ENCODE data around the gene SWT1. TPM values are rescaled to one million over a fixed set of nuclear protein-coding genes. Genes with fewer than 3 reads are reported as not detected.

The SWT1 gene
- total and polyA plus RNA-seq, 9 of the 15 experiments (the other 6 are each of a cell fraction or from before 2014, with no cell fraction given) = 1.5 to 3.4 (median 2.3) TPM

DNA sequence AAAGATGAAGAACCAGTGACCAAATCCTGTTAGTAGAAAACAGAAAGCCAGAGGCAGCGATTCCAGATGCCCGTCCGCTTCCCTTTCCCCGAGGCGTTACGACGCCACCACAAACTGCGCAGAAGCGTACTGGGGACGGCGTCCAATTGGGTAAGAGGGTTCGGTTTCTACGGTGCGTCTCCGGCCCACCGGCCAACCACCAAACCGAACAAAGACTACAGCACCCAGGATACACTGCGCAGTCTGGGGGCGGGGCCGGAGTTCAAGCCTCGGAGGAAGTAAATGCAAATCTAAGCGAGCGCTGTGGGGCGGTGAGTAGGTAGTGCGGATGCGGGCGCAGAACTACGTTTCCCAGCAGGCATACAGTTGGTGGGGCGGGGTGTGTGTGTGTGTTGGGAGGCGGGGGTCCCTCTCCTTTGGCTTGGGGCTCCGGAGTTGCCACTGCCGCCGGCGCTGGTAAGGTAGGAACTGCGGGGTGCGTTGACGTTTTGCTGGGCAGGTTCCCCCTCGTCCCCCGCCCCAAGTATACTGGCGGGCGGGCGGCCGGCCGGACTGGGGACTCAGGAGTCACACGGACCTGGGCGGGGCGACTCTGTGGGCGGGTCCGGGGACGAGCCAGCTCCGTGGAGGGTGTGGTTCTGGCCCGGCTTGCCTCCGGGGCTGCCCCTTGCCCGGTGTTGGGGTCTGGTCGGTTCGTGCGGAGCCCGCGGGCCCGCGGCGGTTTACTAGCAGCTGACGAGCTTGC lies at the start of gene SWT1, which contains the start of gene TRMT1L (continued):
- no peak for TF ChIP-seq TSHZ1 (CRISPR knock-in tag; IDR thresholded peaks at IDR 0.05)
- TF ChIP-seq DACH1 (IDR thresholded peaks at IDR 0.05; ENCODE audit: partially characterized antibody) = no peak
- TF ChIP-seq ETV1 (tag; conservative IDR thresholded peaks at IDR 0.05; ENCODE audit: low read depth) = peak; percentile 62
- peak; percentile 73 for TF ChIP-seq DIDO1 (tag; IDR thresholded peaks at IDR 0.05; ENCODE audit: low read depth)
- TF ChIP-seq RHOXF2B (CRISPR knock-in tag; conservative IDR thresholded peaks at IDR 0.05) = peak; percentile 61; the same call in 1 of the 2 replicates
- TF ChIP-seq, protein P1, sequence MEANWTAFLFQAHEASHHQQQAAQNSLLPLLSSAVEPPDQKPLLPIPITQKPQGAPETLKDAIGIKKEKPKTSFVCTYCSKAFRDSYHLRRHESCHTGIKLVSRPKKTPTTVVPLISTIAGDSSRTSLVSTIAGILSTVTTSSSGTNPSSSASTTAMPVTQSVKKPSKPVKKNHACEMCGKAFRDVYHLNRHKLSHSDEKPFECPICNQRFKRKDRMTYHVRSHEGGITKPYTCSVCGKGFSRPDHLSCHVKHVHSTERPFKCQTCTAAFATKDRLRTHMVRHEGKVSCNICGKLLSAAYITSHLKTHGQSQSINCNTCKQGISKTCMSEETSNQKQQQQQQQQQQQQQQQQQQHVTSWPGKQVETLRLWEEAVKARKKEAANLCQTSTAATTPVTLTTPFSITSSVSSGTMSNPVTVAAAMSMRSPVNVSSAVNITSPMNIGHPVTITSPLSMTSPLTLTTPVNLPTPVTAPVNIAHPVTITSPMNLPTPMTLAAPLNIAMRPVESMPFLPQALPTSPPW (CRISPR knock-in tag; IDR thresholded peaks at IDR 0.05) = peak; percentile 96
- peak; percentile 61; the same call in 1 of the 2 replicates for TF ChIP-seq ZBTB7A (IDR thresholded peaks at IDR 0.05; ENCODE audit: borderline replicate concordance, control insufficient read depth, low read depth, low read length)
- TF ChIP-seq CBFA2T2 (conservative IDR thresholded peaks at IDR 0.05) = no peak
- peak; percentile 32; the same call in 1 of the 2 replicates for TF ChIP-seq FOSL1 (tag; conservative IDR thresholded peaks at IDR 0.05)
- TF ChIP-seq ZNF644 (tag; IDR thresholded peaks at IDR 0.05; ENCODE audit: low read depth) = no peak; the same call in 1 of the 2 replicates
- TF ChIP-seq SFPQ (IDR thresholded peaks at IDR 0.05; ENCODE audit: low read depth, low read length) = no peak
- TF ChIP-seq GTF2B (IDR thresholded peaks at IDR 0.05; ENCODE audit: extremely low read depth, insufficient read length) = no peak
- TF ChIP-seq, protein P2, sequence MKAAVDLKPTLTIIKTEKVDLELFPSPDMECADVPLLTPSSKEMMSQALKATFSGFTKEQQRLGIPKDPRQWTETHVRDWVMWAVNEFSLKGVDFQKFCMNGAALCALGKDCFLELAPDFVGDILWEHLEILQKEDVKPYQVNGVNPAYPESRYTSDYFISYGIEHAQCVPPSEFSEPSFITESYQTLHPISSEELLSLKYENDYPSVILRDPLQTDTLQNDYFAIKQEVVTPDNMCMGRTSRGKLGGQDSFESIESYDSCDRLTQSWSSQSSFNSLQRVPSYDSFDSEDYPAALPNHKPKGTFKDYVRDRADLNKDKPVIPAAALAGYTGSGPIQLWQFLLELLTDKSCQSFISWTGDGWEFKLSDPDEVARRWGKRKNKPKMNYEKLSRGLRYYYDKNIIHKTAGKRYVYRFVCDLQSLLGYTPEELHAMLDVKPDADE (conservative IDR thresholded peaks at IDR 0.05; ENCODE audit: control insufficient read depth, low read depth, low read length) = peak; percentile 97; the same call in 1 of the 2 replicates
- TF ChIP-seq MAFF (IDR thresholded peaks at IDR 0.05; ENCODE audit: low read length) = no peak
- TF ChIP-seq LCOR (CRISPR knock-in tag; IDR thresholded peaks at IDR 0.05) = peak; percentile 90
- TF ChIP-seq ZNF436 (CRISPR knock-in tag; IDR thresholded peaks at IDR 0.05) = no peak
